OCI-LY1 (cell line): Measurements from ENCODE around the gene UNG.

Source experiments
- CTCF ChIP-seq: fragments of 200-600 bp; sonication (generic), shearing (Covaris generic); IDR thresholded peaks from 2 replicates; pipeline ENCODE4 v1.5.1; 2017; ENCODE audit warnings: mild to moderate bottlenecking, antibody characterized with exemption, low read length, moderate library complexity, mixed read lengths
- EZH2 ChIP-seq: fragments of 200-600 bp; sonication (generic), shearing (Covaris generic); IDR thresholded peaks from 2 replicates; pipeline ENCODE4 v1.8.0; 2017; ENCODE audit warnings: borderline replicate concordance, mixed run types, mild to moderate bottlenecking, antibody characterized with exemption, low read length, moderate library complexity, mixed read lengths

- no peak for TF ChIP-seq CTCF
- no peak for TF ChIP-seq EZH2
Measured at GRCh38 chr12:109085590-109085989, 11.8 kb upstream of the UNG start.
